GM19372 (cell line): Measurements from ENCODE around the gene WDHD1.
"Not testable (repeated sequence)": the region's sequence is repeated elsewhere in the genome, so short reads cannot be mapped to it uniquely, and the experiment has no call there.

Experiments used
- ATAC-seq: cut with Tn5 transposase; IDR thresholded peaks from one replicate; pipeline ENCODE4 v1.9.1; 2021; ENCODE audit warnings: mild to moderate bottlenecking, low read depth, moderate library complexity; ENCODE audit not compliant: unreplicated experiment

WDHD1 gene

GRCh38 chr14:55026793-55027561 is at the start of gene WDHD1, which contains the start of gene SOCS4:
TSS of gene WDHD1 (minus strand) at chr14:55027099. CDS start at chr14:55026787, 312 bp downstream.
TSS of gene SOCS4 (plus strand) at chr14:55027236. CDS start at chr14:55043042, 15,806 bp downstream.
- ATAC-seq = peak; percentile 97

GRCh38 chr14:55075628-55076175 is 48.8 kb upstream of the WDHD1 start:
- no peak for ATAC-seq

- peak; percentile 42 for ATAC-seq
Measured at GRCh38 chr14:55074662-55075061, 47.8 kb upstream of the WDHD1 start.

GRCh38 chr14:55073856-55074255 is 47.0 kb upstream of the WDHD1 start:
- no peak for ATAC-seq

- ATAC-seq = no peak
Measured at GRCh38 chr14:55071870-55072640, 45.2 kb upstream of the WDHD1 start.

GRCh38 chr14:55070981-55071411 is 44.1 kb upstream of the WDHD1 start:
- no peak for ATAC-seq

- no peak for ATAC-seq
Measured at GRCh38 chr14:55066223-55066622, 39.3 kb upstream of the WDHD1 start.

GRCh38 chr14:55065411-55065810 is 38.5 kb upstream of the WDHD1 start:
- no peak for ATAC-seq

GRCh38 chr14:55064896-55065295 is 38.0 kb upstream of the WDHD1 start:
- ATAC-seq = not testable (repeated sequence)

GRCh38 chr14:55062517-55063351 is 35.8 kb upstream of the WDHD1 start:
- ATAC-seq = no peak

- ATAC-seq = no peak
Measured at GRCh38 chr14:55059333-55059732, 32.4 kb upstream of the WDHD1 start.

GRCh38 chr14:55057919-55058318 is 31.0 kb upstream of the WDHD1 start:
- no peak for ATAC-seq

GRCh38 chr14:55054098-55054497 is 27.2 kb upstream of the WDHD1 start:
- no peak for ATAC-seq

GRCh38 chr14:55053500-55053899 is 26.6 kb upstream of the WDHD1 start:
- ATAC-seq = no peak

GRCh38 chr14:55053018-55053417 is 26.1 kb upstream of the WDHD1 start:
- ATAC-seq = no peak

GRCh38 chr14:55052269-55052930 is 25.5 kb upstream of the WDHD1 start:
- no peak for ATAC-seq

- ATAC-seq = peak; percentile 88
Measured at GRCh38 chr14:55051423-55052268, 24.7 kb upstream of the WDHD1 start, which contains the start of gene MAPK1IP1L. TSS of gene MAPK1IP1L (plus strand) at chr14:55051647. CDS start at chr14:55061684, 10,037 bp downstream.

- peak; percentile 35 for ATAC-seq
Measured at GRCh38 chr14:55051165-55051422, 24.2 kb upstream of the WDHD1 start.

- ATAC-seq = no peak
Measured at GRCh38 chr14:55048900-55049436, 22.1 kb upstream of the WDHD1 start.
